ENCODE data around the gene TRPV5. TPM values are rescaled to one million over a fixed set of nuclear protein-coding genes. Genes with fewer than 3 reads are reported as not detected.
"Not testable (repeated sequence)": the region's sequence is repeated elsewhere in the genome, so short reads cannot be mapped to it uniquely, and the experiment has no call there.

TRPV5 gene
- total RNA-seq, result not detected

- no peak for ATAC-seq (ENCODE audit: low FRiP score)
- TF ChIP-seq CTCF (IDR thresholded peaks at IDR 0.05), result no peak
- DNase-seq (ENCODE audit: low spot score), result no peak
These were observed at the start of gene TRPV5 for GRCh38 chr7:142933624-142934023. Gene TRPV5 (minus strand): TSS chr7:142933746. CDS start chr7:142933459, 287 bp downstream.

- not testable (repeated sequence) for ATAC-seq (ENCODE audit: low FRiP score); DNase-seq (ENCODE audit: low spot score)
These were observed 44.9 kb upstream of the TRPV5 start for GRCh38 chr7:142978402-142978801.

GRCh38 chr7:142974626-142975025, 41.1 kb upstream of the TRPV5 start:
- no peak for DNase-seq (ENCODE audit: low spot score)
- ATAC-seq (ENCODE audit: low FRiP score), result no peak
- TF ChIP-seq CTCF (IDR thresholded peaks at IDR 0.05), result no peak

GRCh38 chr7:142969183-142969582, 35.6 kb upstream of the TRPV5 start:
- no peak for ATAC-seq (ENCODE audit: low FRiP score)
- DNase-seq (ENCODE audit: low spot score), result no peak
- TF ChIP-seq CTCF (IDR thresholded peaks at IDR 0.05), result no peak

- TF ChIP-seq CTCF (IDR thresholded peaks at IDR 0.05), result no peak
- ATAC-seq (ENCODE audit: low FRiP score), result no peak
These were observed 34.7 kb upstream of the TRPV5 start for GRCh38 chr7:142968229-142968628.

GRCh38 chr7:142964502-142965246, 31.1 kb upstream of the TRPV5 start:
- TF ChIP-seq CTCF (IDR thresholded peaks at IDR 0.05), result no peak
- DNase-seq (ENCODE audit: low spot score) (no peak), ATAC-seq (ENCODE audit: low FRiP score) (no peak)

More at GRCh38 chr7:142968229-142968628, 34.7 kb upstream of the TRPV5 start:
- DNase-seq (ENCODE audit: low spot score), result no peak

GRCh38 chr7:142963993-142964392, 30.4 kb upstream of the TRPV5 start:
- ATAC-seq (ENCODE audit: low FRiP score) (no peak), DNase-seq (ENCODE audit: low spot score) (no peak)
- no peak for TF ChIP-seq CTCF (IDR thresholded peaks at IDR 0.05)
